ENCODE data around the gene TMEM80. TPM values are rescaled to one million over a fixed set of nuclear protein-coding genes. Genes with fewer than 3 reads are reported as not detected.

TMEM80 gene
- total RNA-seq, 1 experiment from 2014 or later = 45.2 TPM

DNA sequence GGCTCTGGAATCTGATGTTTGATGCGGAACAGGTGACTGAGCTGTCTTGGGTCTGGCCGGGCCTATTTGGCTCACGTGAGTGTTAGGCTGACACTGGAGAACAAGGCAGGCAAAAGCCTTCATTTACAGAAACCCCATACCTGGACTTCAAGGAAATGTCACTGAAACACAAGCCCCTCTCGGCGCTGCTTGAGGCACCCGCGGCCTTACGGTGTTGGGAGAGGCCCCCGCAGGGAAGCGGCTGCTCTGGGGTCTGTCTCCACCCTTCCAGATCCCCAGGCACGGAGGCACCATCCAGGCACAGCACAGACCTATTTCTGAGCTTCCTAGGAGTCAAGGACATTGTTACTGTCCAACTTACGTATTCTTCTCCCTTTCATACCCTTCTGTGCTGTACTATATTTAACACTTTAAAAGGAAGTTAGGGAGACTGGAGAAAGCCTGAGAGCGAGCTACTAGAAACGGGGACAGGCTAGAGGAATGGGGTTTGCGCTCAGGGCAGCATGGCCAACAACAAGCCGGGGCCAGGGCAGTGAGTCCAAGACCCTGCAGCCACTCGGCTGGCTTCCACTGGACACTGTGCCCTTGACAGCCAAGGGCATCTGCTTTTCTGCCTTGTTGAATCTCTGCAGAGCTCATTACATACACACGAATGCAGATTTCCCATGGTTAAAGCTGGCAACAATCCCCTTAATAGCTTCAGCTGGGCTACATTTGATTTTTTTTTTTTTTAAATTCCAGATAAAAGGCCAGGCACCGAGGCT is 34.8 kb upstream of the TMEM80 start:
- intact Hi-C loops (cut with micrococcal nuclease; ENCODE audit: unreplicated experiment) = loop anchor here (5.0 kb wide), 1 partner anchor 61 kb away; no protein-coding TSS in a partner anchor
- TF ChIP-seq, protein P1, sequence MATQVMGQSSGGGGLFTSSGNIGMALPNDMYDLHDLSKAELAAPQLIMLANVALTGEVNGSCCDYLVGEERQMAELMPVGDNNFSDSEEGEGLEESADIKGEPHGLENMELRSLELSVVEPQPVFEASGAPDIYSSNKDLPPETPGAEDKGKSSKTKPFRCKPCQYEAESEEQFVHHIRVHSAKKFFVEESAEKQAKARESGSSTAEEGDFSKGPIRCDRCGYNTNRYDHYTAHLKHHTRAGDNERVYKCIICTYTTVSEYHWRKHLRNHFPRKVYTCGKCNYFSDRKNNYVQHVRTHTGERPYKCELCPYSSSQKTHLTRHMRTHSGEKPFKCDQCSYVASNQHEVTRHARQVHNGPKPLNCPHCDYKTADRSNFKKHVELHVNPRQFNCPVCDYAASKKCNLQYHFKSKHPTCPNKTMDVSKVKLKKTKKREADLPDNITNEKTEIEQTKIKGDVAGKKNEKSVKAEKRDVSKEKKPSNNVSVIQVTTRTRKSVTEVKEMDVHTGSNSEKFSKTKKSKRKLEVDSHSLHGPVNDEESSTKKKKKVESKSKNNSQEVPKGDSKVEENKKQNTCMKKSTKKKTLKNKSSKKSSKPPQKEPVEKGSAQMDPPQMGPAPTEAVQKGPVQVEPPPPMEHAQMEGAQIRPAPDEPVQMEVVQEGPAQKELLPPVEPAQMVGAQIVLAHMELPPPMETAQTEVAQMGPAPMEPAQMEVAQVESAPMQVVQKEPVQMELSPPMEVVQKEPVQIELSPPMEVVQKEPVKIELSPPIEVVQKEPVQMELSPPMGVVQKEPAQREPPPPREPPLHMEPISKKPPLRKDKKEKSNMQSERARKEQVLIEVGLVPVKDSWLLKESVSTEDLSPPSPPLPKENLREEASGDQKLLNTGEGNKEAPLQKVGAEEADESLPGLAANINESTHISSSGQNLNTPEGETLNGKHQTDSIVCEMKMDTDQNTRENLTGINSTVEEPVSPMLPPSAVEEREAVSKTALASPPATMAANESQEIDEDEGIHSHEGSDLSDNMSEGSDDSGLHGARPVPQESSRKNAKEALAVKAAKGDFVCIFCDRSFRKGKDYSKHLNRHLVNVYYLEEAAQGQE (IDR thresholded peaks at IDR 0.05; ENCODE audit: insufficient read depth in 1 of 2, low read depth in 2 of 2, low read length in 1 of 2) = no peak
- TF ChIP-seq SIN3A (IDR thresholded peaks at IDR 0.05; ENCODE audit: borderline replicate concordance, insufficient read depth, low read depth, low read length) = no peak
- TF ChIP-seq TCF7L2 (IDR thresholded peaks at IDR 0.05; ENCODE audit: low read depth, low read length) = no peak
- TF ChIP-seq, protein P2, sequence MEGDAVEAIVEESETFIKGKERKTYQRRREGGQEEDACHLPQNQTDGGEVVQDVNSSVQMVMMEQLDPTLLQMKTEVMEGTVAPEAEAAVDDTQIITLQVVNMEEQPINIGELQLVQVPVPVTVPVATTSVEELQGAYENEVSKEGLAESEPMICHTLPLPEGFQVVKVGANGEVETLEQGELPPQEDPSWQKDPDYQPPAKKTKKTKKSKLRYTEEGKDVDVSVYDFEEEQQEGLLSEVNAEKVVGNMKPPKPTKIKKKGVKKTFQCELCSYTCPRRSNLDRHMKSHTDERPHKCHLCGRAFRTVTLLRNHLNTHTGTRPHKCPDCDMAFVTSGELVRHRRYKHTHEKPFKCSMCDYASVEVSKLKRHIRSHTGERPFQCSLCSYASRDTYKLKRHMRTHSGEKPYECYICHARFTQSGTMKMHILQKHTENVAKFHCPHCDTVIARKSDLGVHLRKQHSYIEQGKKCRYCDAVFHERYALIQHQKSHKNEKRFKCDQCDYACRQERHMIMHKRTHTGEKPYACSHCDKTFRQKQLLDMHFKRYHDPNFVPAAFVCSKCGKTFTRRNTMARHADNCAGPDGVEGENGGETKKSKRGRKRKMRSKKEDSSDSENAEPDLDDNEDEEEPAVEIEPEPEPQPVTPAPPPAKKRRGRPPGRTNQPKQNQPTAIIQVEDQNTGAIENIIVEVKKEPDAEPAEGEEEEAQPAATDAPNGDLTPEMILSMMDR (IDR thresholded peaks at IDR 0.05) = no peak
- no peak for TF ChIP-seq POLR2AphosphoS5 (IDR thresholded peaks at IDR 0.05; ENCODE audit: low read depth, low read length)
- H3K9me3 ChIP-seq (ENCODE audit: control insufficient read depth, insufficient read depth, low read depth, low read length) = no peaks in the 10 kb centered on the region

DNA sequence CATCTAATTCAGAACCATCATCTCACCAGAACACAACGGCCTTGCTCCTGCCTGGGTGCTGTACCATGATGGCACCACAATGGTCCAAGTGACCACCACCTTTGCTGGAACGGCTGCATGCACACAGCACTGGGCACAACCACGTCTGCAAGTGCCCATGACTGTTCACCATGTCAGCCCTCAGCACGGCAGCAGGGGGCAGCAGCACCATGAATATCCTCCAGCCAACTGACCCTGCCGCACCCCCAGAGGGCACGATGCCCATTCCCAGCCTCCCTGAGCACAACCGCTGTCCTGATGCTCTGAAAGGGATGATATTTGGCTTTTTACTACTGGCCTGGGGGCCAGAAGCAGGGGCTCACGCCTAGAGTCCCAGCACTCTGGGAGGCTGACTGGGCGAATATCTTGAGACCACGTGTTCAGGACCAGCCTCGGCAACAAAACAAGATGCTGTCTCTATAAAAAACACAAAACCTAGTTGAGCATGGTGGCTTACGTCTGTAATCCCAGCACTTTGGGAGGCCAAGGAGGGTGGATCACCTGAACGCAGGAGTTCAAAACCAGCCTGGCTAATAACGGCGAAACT is 32.8 kb upstream of the TMEM80 start:
- Histone ChIP-seq H3K27ac (ENCODE audit: low read length) (no peak overlapping the region), H3K36me3 (ENCODE audit: control insufficient read depth, insufficient read depth, low read length) (no peaks in the 10 kb centered on the region; the same call in 1 of the 2 replicates), H3K4me3 (ENCODE audit: low read depth in 2 of 2, low read length in 2 of 2) (no peak overlapping the region), H3K4me1 (ENCODE audit: control insufficient read depth, insufficient read depth, low read length) (no peaks in the 10 kb centered on the region), H3K27me3 (ENCODE audit: control insufficient read depth, insufficient read depth, low read length) (no peaks in the 10 kb centered on the region), H3K9me3 (ENCODE audit: control insufficient read depth, insufficient read depth, low read depth, low read length) (no peaks in the 10 kb centered on the region)
- ATAC-seq = peak; percentile 93
- DNase-seq (ENCODE audit: low read depth, low spot score) = peak; percentile 33
- ChIA-PET POLR2A (no interaction called here), CTCF (no interaction called here)
- in situ Hi-C loops (cut with HindIII; ENCODE audit: low pct_unique_long_range_greater_than_20kb, low sequenced_read_pairs) = no loop called here
- TF ChIP-seq, protein P2 (IDR thresholded peaks at IDR 0.05) = no peak; the same call in 1 of the 2 replicates
- TF ChIP-seq TCF7L2 (IDR thresholded peaks at IDR 0.05; ENCODE audit: low read depth, low read length) = no peak
- no peak for TF ChIP-seq SIN3A (IDR thresholded peaks at IDR 0.05; ENCODE audit: borderline replicate concordance, insufficient read depth, low read depth, low read length)
- TF ChIP-seq, protein P1 (IDR thresholded peaks at IDR 0.05; ENCODE audit: insufficient read depth in 1 of 2, low read depth in 2 of 2, low read length in 1 of 2) = no peak
- TF ChIP-seq POLR2AphosphoS5 (IDR thresholded peaks at IDR 0.05; ENCODE audit: low read depth, low read length) = no peak
- BruUV-seq (replicated peaks) = no TSS peak
- intact Hi-C loops (cut with micrococcal nuclease; ENCODE audit: unreplicated experiment) = loop anchor here (5.0 kb wide), 1 partner anchor 60 kb away; no protein-coding TSS in a partner anchor

More for the DNA sequence above, 34.8 kb upstream of the TMEM80 start:
- ATAC-seq (no peak), DNase-seq (ENCODE audit: low read depth, low spot score) (no peak)
- ChIA-PET CTCF (interaction anchor here (0.7 kb wide), 1 partner anchor 27 kb away, joined by 3 read pairs; no protein-coding TSS in a partner anchor), POLR2A (interaction anchor here (0.5 kb wide), 1 partner anchor 154 kb away, joined by 3 read pairs; no protein-coding TSS in a partner anchor)
- Histone ChIP-seq H3K4me3 (ENCODE audit: low read depth in 2 of 2, low read length in 2 of 2) (no peak overlapping the region), H3K4me1 (ENCODE audit: control insufficient read depth, insufficient read depth, low read length) (no peaks in the 10 kb centered on the region), H3K27ac (ENCODE audit: low read length) (no peak overlapping the region), H3K36me3 (ENCODE audit: control insufficient read depth, insufficient read depth, low read length) (no peaks in the 10 kb centered on the region; the same call in 1 of the 2 replicates), H3K27me3 (ENCODE audit: control insufficient read depth, insufficient read depth, low read length) (no peaks in the 10 kb centered on the region)
- in situ Hi-C loops (cut with HindIII; ENCODE audit: low pct_unique_long_range_greater_than_20kb, low sequenced_read_pairs) = no loop called here
- BruUV-seq (replicated peaks) = no TSS peak
